Measurements from ENCODE around the gene RAD51B. TPM values are rescaled to one million over a fixed set of nuclear protein-coding genes. Genes with fewer than 3 reads are reported as not detected.
A peak's percentile ranks its signal among the peaks of the same experiment; 100 is the strongest.

The RAD51B gene
- total RNA-seq, 2 experiments from 2014 or later, result 43.6 to 50.7 TPM

DNA sequence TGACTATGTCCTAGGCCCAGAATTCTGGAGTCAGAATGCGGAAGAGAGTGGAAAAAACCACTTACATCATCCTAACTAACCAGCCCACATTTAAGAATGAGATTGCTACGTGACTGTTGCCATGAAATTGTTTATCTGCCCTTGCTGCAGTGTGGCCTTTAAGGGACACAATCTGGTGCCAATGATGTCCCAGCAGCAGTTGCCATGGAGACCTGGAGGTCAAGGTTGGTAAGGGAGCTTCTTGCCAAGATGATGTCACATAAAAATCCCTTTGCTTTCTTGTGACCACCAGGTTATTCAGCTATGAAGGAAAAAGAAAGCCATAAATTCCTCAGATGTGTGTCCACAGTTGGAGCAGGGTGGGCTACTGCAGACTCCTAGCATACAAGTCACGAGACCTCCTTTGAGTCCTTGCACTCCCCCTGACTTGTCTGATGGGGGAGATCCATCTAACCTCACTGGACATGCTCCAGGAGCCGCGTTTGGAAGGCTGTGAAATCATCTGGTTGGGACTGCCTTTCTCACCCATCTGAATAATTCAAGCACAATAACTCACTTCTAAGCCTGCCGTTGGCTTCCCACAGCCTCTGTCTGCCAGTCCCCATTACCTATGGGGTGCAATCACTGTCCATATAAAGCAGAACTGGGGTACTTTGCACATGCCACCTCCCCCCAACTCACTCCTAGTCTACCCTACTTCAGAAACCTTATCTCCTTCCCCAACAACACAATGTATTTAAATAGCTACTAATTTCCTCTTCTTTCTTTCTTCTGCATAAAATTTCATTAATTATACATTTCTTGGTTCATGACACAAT is 807.7 kb downstream of the RAD51B start:
- POLR2A ChIA-PET, result interaction anchor here (1.0 kb wide), 1 partner anchor 155 kb away, joined by 3 read pairs; no protein-coding TSS in a partner anchor
- no peak overlapping the region for H3K27ac Mint-ChIP-seq
- no peak for ATAC-seq (ENCODE audit: low read depth)

DNA sequence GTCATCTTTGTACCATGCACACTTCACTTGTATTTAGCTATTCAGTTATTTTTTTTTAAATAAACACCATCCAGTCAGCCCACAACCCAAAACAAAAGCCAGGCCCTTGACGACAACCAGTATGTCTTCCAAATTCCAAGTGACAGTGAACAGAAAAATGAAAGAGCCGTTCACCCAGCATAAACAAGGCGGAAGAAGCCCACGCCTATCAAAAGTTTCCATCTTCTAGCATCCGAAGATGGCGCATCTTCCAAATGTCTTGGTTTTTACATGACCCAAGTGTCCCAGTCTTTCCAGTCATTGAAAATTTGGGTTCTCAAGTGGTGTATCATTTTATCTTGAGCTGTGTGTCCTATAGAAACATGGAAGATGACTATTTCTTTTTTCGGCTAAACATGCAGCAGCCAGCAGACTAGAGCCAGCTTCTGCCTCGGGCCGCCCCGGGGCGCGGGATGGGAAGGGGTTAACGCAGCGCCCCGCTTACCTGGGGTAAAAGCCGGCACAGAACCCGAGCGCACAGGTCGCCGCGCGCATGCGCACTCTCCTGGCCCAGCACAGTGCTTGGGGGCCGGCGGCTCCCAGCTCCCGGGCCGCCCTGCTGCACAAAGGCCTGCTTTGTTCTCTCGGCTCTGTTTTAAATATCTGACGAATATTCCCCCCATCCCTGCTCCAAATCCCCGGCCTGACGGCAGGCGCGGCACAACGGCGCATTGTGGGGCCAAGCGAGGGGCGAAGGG is 808.5 kb downstream of the RAD51B start:
- POLR2A ChIA-PET, result interaction anchor here (1.0 kb wide), 1 partner anchor 154 kb away, joined by 3 read pairs; no protein-coding TSS in a partner anchor
- no peaks in the 10 kb centered on the region for H3K9me3 Mint-ChIP-seq
- H3K4me3 Mint-ChIP-seq, result peak overlapping the region; percentile 57
- peaks cover 5% of the 10 kb centered on the region for H3K4me1 Mint-ChIP-seq
- peaks cover 16% of the 10 kb centered on the region for H3K27me3 Mint-ChIP-seq
- peak; percentile 69 for ATAC-seq (ENCODE audit: low read depth)
- no peaks in the 10 kb centered on the region for H3K36me3 Mint-ChIP-seq
- no peak overlapping the region for H3K27ac Mint-ChIP-seq
- peak; percentile 56 for DNase-seq

More for the DNA sequence above, 807.7 kb downstream of the RAD51B start:
- Mint-ChIP-seq H3K27me3 (peaks cover 16% of the 10 kb centered on the region), H3K9me3 (no peaks in the 10 kb centered on the region), H3K4me3 (no peak overlapping the region), H3K36me3 (no peaks in the 10 kb centered on the region), H3K4me1 (peaks cover 8% of the 10 kb centered on the region)
- no peak for DNase-seq

DNA sequence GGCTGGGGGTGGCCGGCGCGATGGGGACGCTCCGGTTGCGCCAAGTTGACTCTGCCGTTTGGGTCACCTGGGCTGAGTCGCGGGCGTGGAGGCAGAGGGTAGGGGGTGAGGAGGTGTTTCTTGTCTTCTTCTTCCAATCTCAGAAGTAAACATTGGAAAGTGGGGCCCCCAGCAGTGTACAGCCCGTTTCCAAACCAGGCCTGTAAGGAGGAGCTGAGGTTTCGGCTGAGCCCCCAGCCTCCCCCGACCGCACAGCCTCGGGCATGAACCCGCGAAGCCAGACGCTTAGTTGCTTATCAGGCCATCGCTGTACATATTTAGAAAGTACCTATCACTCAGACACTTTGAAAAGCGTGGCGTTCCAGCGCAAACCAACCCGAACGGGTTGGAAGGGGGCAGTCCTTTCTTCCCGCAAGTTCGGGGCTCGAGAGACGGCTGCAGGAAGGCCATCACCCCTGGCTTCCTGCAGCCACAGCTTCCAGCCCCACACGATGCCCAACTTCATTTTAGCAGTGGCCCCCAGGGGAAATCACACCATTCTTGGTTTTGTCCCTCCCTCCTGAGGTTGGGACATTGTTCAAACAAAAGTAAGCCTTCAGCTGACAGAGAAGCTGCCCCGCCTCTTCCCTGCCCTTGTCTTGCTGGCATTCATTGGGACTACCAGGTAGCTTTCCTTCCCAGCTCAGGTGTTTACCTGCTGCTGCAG is 809.2 kb downstream of the RAD51B start:
- peak overlapping the region; percentile 22 for H3K27ac Mint-ChIP-seq
- H3K9me3 Mint-ChIP-seq, result no peaks in the 10 kb centered on the region
- POLR2A ChIA-PET, result interaction anchor here (1.0 kb wide), 1 partner anchor 153 kb away, joined by 3 read pairs; no protein-coding TSS in a partner anchor
- H3K36me3 Mint-ChIP-seq, result no peaks in the 10 kb centered on the region
- peaks cover 2% of the 10 kb centered on the region for H3K4me1 Mint-ChIP-seq
- H3K27me3 Mint-ChIP-seq, result peaks cover 16% of the 10 kb centered on the region
- DNase-seq (no peak), ATAC-seq (ENCODE audit: low read depth) (peak; percentile 35)
- peak overlapping the region; percentile 57 for H3K4me3 Mint-ChIP-seq

DNA sequence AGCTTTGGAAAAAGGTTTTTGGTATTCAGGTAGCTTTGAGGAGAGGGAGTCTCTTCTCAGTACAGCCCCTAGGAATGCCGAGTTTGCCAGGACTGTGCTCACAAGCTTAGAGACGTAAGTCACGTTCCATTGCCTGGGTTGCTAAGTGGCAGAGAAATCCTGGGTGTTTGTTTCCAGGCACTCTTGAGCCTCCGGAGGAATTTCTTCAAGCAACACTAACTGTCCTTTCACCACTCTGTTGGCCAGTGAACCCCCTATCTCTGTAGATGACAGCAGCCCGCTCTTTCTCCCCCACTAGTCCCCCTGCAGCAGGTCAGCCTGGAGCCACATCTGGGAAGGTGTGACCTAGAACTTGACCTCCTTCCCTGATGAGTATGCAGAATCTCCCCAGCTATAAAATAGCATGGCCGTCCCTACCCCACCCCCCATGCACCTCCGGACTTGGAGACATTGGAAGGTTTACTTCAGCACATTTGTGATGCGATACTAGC is 810.5 kb downstream of the RAD51B start:
- Mint-ChIP-seq H3K4me3 (no peak overlapping the region), H3K27me3 (peaks cover 16% of the 10 kb centered on the region), H3K4me1 (peaks cover 2% of the 10 kb centered on the region), H3K36me3 (no peaks in the 10 kb centered on the region), H3K9me3 (no peaks in the 10 kb centered on the region), H3K27ac (no peak overlapping the region)
- ATAC-seq (ENCODE audit: low read depth) (no peak), DNase-seq (no peak)
- POLR2A ChIA-PET, result no interaction called here

DNA sequence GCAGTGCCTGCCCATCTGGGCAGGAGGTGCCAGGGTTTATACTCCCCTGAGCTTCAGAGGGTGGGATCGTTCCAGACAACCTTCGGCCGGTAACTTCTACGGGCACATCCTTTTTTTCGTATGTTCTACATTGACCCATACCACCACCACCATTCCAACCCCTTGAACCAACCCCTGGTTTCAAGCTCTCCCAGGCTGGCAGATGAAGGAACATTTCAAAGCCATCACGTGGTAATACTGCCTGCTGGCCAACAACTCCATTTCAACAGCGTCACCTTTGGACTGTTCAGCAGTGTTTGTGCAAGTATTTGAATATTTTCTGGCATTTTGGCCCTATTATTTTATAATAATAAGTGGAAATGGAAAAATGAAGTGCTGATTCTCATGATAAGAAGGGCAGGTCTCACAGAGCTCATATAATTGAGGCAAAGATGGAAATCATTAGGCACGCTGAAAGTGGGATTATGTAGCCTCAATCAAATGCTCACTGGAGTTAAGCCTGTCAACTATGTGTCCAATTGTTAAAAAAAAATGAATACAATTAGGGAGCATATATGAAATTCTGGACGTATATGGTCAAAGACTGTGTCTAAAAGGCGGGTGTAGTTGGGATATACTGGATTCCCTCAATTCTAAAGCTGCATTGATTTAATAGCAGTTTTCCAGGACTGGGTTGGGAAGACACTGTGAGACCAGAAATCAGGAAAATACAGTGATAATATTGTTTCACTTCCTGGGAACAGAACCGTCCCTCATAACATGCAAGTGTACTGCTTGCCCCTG is 811.2 kb downstream of the RAD51B start:
- Mint-ChIP-seq H3K27me3 (peaks cover 16% of the 10 kb centered on the region), H3K27ac (no peak overlapping the region), H3K4me1 (peaks cover 2% of the 10 kb centered on the region), H3K36me3 (no peaks in the 10 kb centered on the region), H3K9me3 (no peaks in the 10 kb centered on the region), H3K4me3 (no peak overlapping the region)
- ATAC-seq (ENCODE audit: low read depth), result no peak
- POLR2A ChIA-PET, result no interaction called here
- no peak for DNase-seq

DNA sequence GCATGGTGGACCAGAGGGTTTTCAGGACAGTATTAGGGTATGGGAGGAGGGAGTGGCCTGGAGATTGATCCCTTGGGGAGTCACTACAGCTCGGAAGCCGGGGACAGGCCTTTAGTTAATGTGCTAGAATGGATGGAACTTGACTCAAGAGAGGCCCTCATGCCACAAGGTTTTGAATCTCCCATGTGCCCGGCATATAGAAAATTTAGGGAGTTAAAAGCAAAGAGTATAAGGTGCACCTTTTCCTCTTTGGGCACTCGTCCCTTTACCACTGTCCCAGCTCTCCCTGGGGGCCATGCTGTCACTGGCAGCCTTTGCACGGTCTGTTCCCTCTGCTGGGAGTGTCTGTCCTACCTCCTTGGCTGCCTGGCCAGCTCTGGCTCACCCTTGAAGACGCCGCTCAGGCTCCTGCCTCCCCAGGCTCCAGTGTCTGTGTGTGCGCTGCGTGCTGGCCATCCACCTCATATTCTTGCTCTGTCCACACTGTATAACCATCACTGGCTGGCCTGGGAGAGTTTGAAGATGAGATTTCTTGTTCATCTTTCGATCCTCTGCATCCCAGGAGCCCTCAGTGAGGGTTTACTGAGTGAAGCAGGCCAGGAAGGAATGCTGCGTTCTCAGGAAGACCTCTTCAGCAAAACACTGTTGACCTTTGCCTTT is 811.9 kb downstream of the RAD51B start:
- POLR2A ChIA-PET, result no interaction called here
- H3K9me3 Mint-ChIP-seq, result no peaks in the 10 kb centered on the region
- ATAC-seq (ENCODE audit: low read depth) (no peak), DNase-seq (no peak)
- H3K27me3 Mint-ChIP-seq, result peaks cover 16% of the 10 kb centered on the region
- H3K27ac Mint-ChIP-seq, result no peak overlapping the region
- H3K4me1 Mint-ChIP-seq, result peaks cover 2% of the 10 kb centered on the region
- no peaks in the 10 kb centered on the region for H3K36me3 Mint-ChIP-seq
- no peak overlapping the region for H3K4me3 Mint-ChIP-seq

DNA sequence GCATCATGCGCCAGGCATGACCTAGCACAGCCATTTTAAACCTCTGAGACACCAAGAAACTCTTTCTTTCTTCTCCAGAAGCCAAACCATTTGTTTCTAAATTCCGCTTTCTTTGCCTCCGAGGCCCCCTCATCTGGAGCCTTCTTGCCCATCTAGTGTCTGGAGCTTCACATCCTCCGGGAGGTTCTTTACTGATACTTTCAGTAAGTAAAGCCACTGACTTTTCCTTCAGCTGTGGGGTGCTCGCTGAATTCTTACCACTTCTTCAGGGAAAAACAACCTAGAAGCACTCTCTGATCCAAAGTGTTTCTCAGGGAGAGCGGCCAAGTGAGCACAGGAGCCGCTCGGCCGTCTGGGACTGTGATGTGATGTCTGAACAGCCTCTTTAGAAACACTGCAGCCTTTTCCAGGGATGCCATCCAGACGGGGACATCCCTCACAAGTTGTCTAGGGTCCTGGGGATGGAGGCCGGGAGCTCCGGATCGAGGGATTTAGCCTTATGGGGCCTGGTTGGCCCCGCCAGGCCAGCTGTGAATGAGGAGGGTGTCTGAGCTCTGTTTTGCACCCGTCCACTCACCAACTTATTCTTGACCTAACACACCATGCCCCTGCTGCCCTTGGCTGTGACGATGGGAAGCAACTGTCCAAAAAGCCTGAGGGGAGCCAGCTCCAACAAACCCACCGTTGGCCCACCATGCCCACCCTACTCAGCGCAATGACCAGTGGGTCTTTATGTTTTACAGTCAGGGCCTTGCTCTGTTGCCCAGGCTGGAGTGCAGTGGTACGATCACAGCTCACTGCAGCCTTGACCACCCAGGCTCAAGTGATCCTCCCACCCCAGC is 812.7 kb downstream of the RAD51B start:
- Mint-ChIP-seq H3K9me3 (no peaks in the 10 kb centered on the region), H3K4me1 (peaks cover 2% of the 10 kb centered on the region), H3K36me3 (no peaks in the 10 kb centered on the region), H3K27me3 (peaks cover 12% of the 10 kb centered on the region), H3K4me3 (no peak overlapping the region), H3K27ac (no peak overlapping the region)
- POLR2A ChIA-PET, result no interaction called here
- DNase-seq (no peak), ATAC-seq (ENCODE audit: low read depth) (no peak)

DNA sequence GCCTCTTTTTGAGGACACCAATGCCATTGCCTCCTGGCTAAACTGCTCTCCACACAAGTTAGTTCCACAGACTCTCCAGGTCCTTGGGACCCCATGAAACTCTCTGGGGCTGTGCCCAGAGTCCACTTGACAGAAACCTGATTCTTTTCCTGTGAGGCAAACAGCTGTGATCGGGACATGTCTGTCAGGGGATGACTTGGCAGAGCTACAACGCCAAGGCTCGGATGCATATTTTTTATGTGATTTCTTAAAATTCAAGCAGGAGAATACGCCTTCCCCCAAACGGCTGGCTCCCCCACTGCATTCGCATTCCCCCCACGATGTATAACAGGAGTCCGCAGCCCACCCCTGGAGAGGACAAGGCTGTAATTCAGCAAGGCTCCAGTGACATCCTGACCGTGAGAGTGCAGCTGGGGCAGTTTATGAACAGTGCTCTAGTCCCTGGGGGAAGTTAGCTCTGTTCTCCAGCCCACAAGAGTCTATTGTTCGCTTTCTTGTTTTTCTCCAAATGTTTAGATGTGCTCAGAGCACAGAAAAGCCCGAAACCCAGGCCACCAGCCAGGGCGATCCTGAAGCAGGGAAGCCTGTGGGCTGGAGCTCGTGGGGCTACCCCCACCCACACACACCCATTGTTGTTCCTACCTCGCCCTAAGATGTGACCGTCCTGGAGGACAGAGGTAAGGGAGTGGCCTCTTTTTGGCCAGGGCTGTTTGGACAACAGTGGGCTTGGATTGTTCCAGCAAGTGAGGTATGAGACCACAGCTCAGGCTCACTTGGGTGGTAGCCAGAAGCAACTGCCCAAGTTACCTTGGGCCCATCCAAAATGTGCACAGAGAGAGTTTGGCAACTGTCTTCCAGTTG is 813.8 kb downstream of the RAD51B start:
- no peak for ATAC-seq (ENCODE audit: low read depth)
- no peak overlapping the region for H3K27ac Mint-ChIP-seq

DNA sequence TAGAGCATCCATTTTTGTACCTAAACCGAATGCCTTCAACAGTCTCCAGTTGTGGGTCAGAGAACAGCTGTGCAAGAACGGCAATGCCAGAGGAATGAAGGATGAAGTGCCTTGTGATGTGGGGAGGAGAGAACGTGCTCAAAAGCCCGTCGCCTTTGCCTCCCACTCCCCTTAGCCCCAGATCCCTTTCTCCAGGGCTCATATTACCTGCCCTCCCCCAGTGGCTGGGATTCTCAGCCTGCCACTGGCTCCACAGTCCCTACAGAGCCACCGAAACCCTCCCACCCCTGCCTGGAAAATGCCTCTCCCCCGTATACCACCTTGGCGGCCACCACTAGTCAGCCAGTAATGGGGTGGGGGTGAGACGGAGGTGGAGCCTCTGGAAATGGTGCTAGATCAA is 814.8 kb downstream of the RAD51B start:
- no peaks in the 10 kb centered on the region for H3K9me3 Mint-ChIP-seq
- H3K27me3 Mint-ChIP-seq, result peaks cover 7% of the 10 kb centered on the region
- ATAC-seq (ENCODE audit: low read depth) (no peak), DNase-seq (no peak)
- H3K36me3 Mint-ChIP-seq, result no peaks in the 10 kb centered on the region
- H3K4me1 Mint-ChIP-seq, result no peaks in the 10 kb centered on the region
- POLR2A ChIA-PET, result no interaction called here
- no peak overlapping the region for H3K4me3 Mint-ChIP-seq
- no peak overlapping the region for H3K27ac Mint-ChIP-seq

More for the DNA sequence above, 813.8 kb downstream of the RAD51B start:
- peaks cover 2% of the 10 kb centered on the region for H3K4me1 Mint-ChIP-seq
- POLR2A ChIA-PET, result no interaction called here
- no peak for DNase-seq
- peaks cover 12% of the 10 kb centered on the region for H3K27me3 Mint-ChIP-seq
- no peaks in the 10 kb centered on the region for H3K36me3 Mint-ChIP-seq
- H3K9me3 Mint-ChIP-seq, result no peaks in the 10 kb centered on the region
- H3K4me3 Mint-ChIP-seq, result no peak overlapping the region

DNA sequence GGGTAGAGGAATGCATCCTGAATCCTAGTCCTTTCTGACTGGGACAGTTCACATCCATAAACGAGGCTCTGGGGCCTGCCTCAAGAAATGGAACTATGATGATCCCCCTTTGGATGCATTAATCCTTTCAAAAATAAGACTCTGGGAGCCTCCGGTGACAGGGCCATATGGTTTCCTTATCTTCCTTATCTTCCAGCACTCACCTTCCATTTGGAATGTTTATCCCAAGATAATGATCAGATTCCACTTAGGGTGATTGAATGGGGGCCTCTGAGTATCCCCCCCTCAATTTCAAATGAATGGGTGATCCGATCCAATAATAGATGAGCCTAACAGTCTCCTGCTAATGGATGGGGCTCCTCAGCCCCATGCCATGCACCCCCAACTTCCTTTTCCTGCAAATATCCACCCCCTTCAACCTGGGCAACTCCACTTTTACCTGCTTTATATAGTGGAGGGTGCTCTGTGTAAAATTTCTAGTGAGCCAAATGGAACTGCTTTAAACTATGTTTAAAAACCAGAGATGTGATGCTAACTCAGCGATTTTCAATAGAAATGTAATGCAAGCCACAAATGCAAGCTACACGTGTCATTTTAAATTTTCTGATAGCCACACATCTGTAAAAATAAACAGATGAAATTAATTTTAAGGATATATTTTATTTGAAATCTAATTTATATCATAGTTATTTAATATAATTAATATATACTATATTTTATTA is 815.5 kb downstream of the RAD51B start:
- no peaks in the 10 kb centered on the region for H3K4me1 Mint-ChIP-seq
- H3K27me3 Mint-ChIP-seq, result peaks cover under 1% of the 10 kb centered on the region
- ATAC-seq (ENCODE audit: low read depth), result no peak
- no peaks in the 10 kb centered on the region for H3K9me3 Mint-ChIP-seq
- no peak overlapping the region for H3K4me3 Mint-ChIP-seq
- H3K27ac Mint-ChIP-seq, result no peak overlapping the region
- POLR2A ChIA-PET, result no interaction called here
- DNase-seq, result no peak
- no peaks in the 10 kb centered on the region for H3K36me3 Mint-ChIP-seq

DNA sequence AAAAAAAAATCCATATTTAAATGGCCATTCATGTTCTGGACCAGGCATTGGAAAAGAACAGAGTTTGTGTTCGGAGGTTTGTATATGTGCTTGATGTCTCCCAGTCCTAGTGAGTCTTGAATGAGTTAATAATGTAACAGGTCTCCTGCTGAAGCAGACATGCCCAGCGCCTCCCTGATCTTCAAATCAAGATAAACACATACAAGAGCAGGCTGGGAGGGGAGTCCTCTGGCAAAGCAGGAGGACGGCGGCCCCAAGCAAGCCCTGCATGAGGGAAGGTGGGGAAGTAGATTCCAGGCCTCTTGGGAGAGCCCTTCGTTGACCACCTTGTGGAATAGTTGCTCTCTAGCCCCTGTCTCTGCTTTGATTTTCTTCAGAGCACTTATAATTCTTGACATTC is 817.0 kb downstream of the RAD51B start:
- peaks cover 2% of the 10 kb centered on the region for H3K36me3 Mint-ChIP-seq
- no peak overlapping the region for H3K4me3 Mint-ChIP-seq
- H3K9me3 Mint-ChIP-seq, result peaks cover 2% of the 10 kb centered on the region
- no peaks in the 10 kb centered on the region for H3K4me1 Mint-ChIP-seq
- H3K27me3 Mint-ChIP-seq, result no peaks in the 10 kb centered on the region
- ATAC-seq (ENCODE audit: low read depth), result no peak
- no peak overlapping the region for H3K27ac Mint-ChIP-seq
- DNase-seq, result no peak
- POLR2A ChIA-PET, result no interaction called here
